IMR-90 (cell line): ENCODE results near the gene OXER1. TPM values are rescaled to one million over a fixed set of nuclear protein-coding genes. Genes with fewer than 3 reads are reported as not detected.

Source experiments
- ATAC-seq: fragments of 200-7000 bp; cut with Tn5 transposase; 2 replicates; pipeline ENCODE4 v1.9.1; 2020; ENCODE audit warnings: low read depth, mild to moderate bottlenecking, moderate library complexity
- BruUV-seq: library from RNA; stranded (reverse); fragments of 400-500 nt; replicated peaks from 2 replicates; lab custom pipeline; 2021; lab: Mats Ljungman, UMichigan
- CTCF ChIA-PET: fragments of 300-600 bp; formaldehyde crosslinking; extraction: SDS; loops from one replicate; lab custom pipeline; 2021; ENCODE audit warnings: antibody characterized with exemption; lab: Yijun Ruan, JAX
- POLR2A ChIA-PET: fragments of 300-600 bp; sonication (Branson Sonifier 250); formaldehyde crosslinking; loops from one replicate; lab custom pipeline; 2022; ENCODE audit warnings: antibody characterized with exemption; ENCODE audit not compliant: unreplicated experiment; lab: Charles Lee
- DNase-seq: peaks from one replicate; pipeline ENCODE4 v3.0.0; 2013
- H2AFZ ChIP-seq: replicated peaks from 2 replicates; pipeline ENCODE3; 2013; ENCODE audit warnings: low read length, mild to moderate bottlenecking; ENCODE audit not compliant: poor library complexity
- H2AK5ac ChIP-seq: 2 replicates; pipeline ENCODE4 v1.6.1; 2013; ENCODE audit warnings: low read depth, low read length, inconsistent platforms
- H2AK9ac ChIP-seq: replicated peaks from 2 replicates; pipeline ENCODE3; 2013; ENCODE audit warnings: mild to moderate bottlenecking, low read depth, low read length, moderate library complexity; ENCODE audit not compliant: poor library complexity
- H2BK120ac ChIP-seq: 2 replicates; pipeline ENCODE4 v1.6.1; 2013; ENCODE audit warnings: low read depth, low read length, inconsistent platforms
- H2BK15ac ChIP-seq: 3 replicates; pipeline ENCODE4 v1.6.1; 2013; ENCODE audit warnings: low read depth, low read length, inconsistent platforms
- H2BK20ac ChIP-seq: 2 replicates; pipeline ENCODE4 v1.6.1; 2013; ENCODE audit warnings: low read depth, mild to moderate bottlenecking, inconsistent platforms, low read length, moderate library complexity
- H2BK5ac ChIP-seq: 2 replicates; pipeline ENCODE4 v1.6.1; 2013; ENCODE audit warnings: mild to moderate bottlenecking, low read depth, low read length, inconsistent platforms; ENCODE audit not compliant: poor library complexity, severe bottlenecking
- H3K14ac ChIP-seq: replicated peaks from 2 replicates; pipeline ENCODE4 v1.6.1; 2013; ENCODE audit warnings: low read depth, low read length, inconsistent platforms
- H3K18ac ChIP-seq: 2 replicates; pipeline ENCODE4 v1.6.1; 2013; ENCODE audit warnings: low read depth, low read length, control low read depth
- H3K23ac ChIP-seq: 2 replicates; pipeline ENCODE4 v1.6.1; 2013; ENCODE audit warnings: low read depth, low read length, inconsistent platforms
- H3K27ac ChIP-seq: 2 replicates; pipeline ENCODE4 v1.5.1; 2013; ENCODE audit warnings: mild to moderate bottlenecking, control low read depth, low read length; ENCODE audit not compliant: insufficient read depth
- H3K27me3 ChIP-seq: 2 replicates; pipeline ENCODE4 v1.6.1; 2013; ENCODE audit warnings: low read length; ENCODE audit not compliant: control insufficient read depth, insufficient read depth
- H3K36me3 ChIP-seq: 2 replicates; pipeline ENCODE4 v1.6.1; 2013; ENCODE audit warnings: low read length, mixed read lengths; ENCODE audit not compliant: control insufficient read depth, insufficient read depth
- H3K4ac ChIP-seq: 2 replicates; pipeline ENCODE4 v1.6.1; 2013; ENCODE audit warnings: low read depth, low read length, inconsistent platforms
- H3K4me1 ChIP-seq: 2 replicates; pipeline ENCODE4 v1.6.1; 2013; ENCODE audit warnings: low read length, mixed read lengths; ENCODE audit not compliant: control insufficient read depth, insufficient read depth
- H3K4me2 ChIP-seq: 2 replicates; pipeline ENCODE4 v1.6.1; 2013; ENCODE audit warnings: low read depth, mild to moderate bottlenecking, control low read depth, low read length, moderate library complexity
- H3K4me3 ChIP-seq: 2 replicates; pipeline ENCODE4 v1.5.1; 2013; ENCODE audit warnings: low read depth, mild to moderate bottlenecking, control low read depth, low read length, moderate library complexity; ENCODE audit not compliant: insufficient read depth
- H3K56ac ChIP-seq: 2 replicates; pipeline ENCODE4 v1.6.1; 2013; ENCODE audit warnings: low read length, inconsistent platforms; ENCODE audit not compliant: insufficient read depth; ENCODE audit errors: extremely low read depth
- H3K79me1 ChIP-seq, 2 experiments: 2 replicates each; pipeline ENCODE4 v1.6.1; 2013; ENCODE audit warnings: low read length in 2 of 2, inconsistent platforms in 1 of 2, low read depth in 1 of 2
- H3K9ac ChIP-seq: 2 replicates; pipeline ENCODE4 v1.6.1; 2013; ENCODE audit warnings: low read depth, low read length, control low read depth
- H3K9me1 ChIP-seq: 2 replicates; pipeline ENCODE4 v1.6.1; 2013; ENCODE audit warnings: low read length, inconsistent platforms; ENCODE audit not compliant: insufficient read depth
- H3K9me3 ChIP-seq: 2 replicates; pipeline ENCODE4 v1.6.1; 2013; ENCODE audit warnings: low read length; ENCODE audit not compliant: control insufficient read depth, insufficient read depth
- H4K20me1 ChIP-seq: 2 replicates; pipeline ENCODE4 v1.6.1; 2013; ENCODE audit warnings: low read length, inconsistent platforms; ENCODE audit not compliant: insufficient read depth
- H4K5ac ChIP-seq: 2 replicates; pipeline ENCODE4 v1.6.1; 2013; ENCODE audit warnings: mild to moderate bottlenecking, low read depth, low read length, control low read depth
- H4K8ac ChIP-seq, 2 experiments: 2 replicates each; pipeline ENCODE4 v1.6.1; 2013; ENCODE audit warnings: low read depth in 2 of 2, low read length in 2 of 2, control low read depth in 1 of 2, inconsistent platforms in 1 of 2
- H4K91ac ChIP-seq: 2 replicates; pipeline ENCODE4 v1.6.1; 2013; ENCODE audit warnings: low read depth, low read length, inconsistent platforms; ENCODE audit not compliant: insufficient read depth
- BHLHE40 ChIP-seq: fragments of 150-350 bp; IDR thresholded peaks from 2 replicates; pipeline ENCODE4 v1.6.1; 2016; ENCODE audit warnings: mild to moderate bottlenecking, low read depth, low read length
- CEBPB ChIP-seq: IDR thresholded peaks from 2 replicates; pipeline ENCODE4 v1.6.1; 2012; ENCODE audit warnings: low read depth, low read length, improper control_type of control experiment
- CHD1 ChIP-seq: IDR thresholded peaks from 2 replicates; pipeline ENCODE4 v1.6.1; 2012; ENCODE audit warnings: low read depth, low read length, improper control_type of control experiment
- FOS ChIP-seq: fragments of 150-350 bp; IDR thresholded peaks from 2 replicates; pipeline ENCODE4 v1.6.1; 2016; ENCODE audit warnings: low read depth, low read length
- MAFK ChIP-seq: IDR thresholded peaks from 2 replicates; pipeline ENCODE4 v1.6.1; 2012; ENCODE audit warnings: low read depth, low read length, improper control_type of control experiment
- MAZ ChIP-seq: IDR thresholded peaks from 2 replicates; pipeline ENCODE4 v1.6.1; 2012; ENCODE audit warnings: low read depth, mild to moderate bottlenecking, low read length, improper control_type of control experiment, moderate library complexity, borderline replicate concordance
- MXI1 ChIP-seq: IDR thresholded peaks from 2 replicates; pipeline ENCODE4 v1.6.1; 2012; ENCODE audit warnings: low read depth, mild to moderate bottlenecking, low read length, moderate library complexity, borderline replicate concordance
- NFE2L2 ChIP-seq: fragments of 150-350 bp; IDR thresholded peaks from 2 replicates; pipeline ENCODE4 v1.6.1; 2016; ENCODE audit warnings: low read depth, mild to moderate bottlenecking, low read length
- POLR2A ChIP-seq: IDR thresholded peaks from 2 replicates; pipeline ENCODE4 v1.6.1; 2012; ENCODE audit warnings: mild to moderate bottlenecking, low read depth, low read length
- RAD21 ChIP-seq: IDR thresholded peaks from 2 replicates; pipeline ENCODE4 v1.6.1; 2012; ENCODE audit warnings: low read length, improper control_type of control experiment
- RCOR1 ChIP-seq: IDR thresholded peaks from 2 replicates; pipeline ENCODE4 v1.6.1; 2012; ENCODE audit warnings: mild to moderate bottlenecking, low read length, improper control_type of control experiment; ENCODE audit not compliant: insufficient replicate concordance
- RFX5 ChIP-seq: IDR thresholded peaks from 2 replicates; pipeline ENCODE4 v1.8.0; 2012; ENCODE audit warnings: low read depth, mild to moderate bottlenecking, low read length, moderate library complexity
- SMC3 ChIP-seq: fragments of 150-350 bp; IDR thresholded peaks from 2 replicates; pipeline ENCODE4 v1.6.1; 2016; ENCODE audit warnings: low read depth, mild to moderate bottlenecking, antibody characterized with exemption, low read length, moderate library complexity
- dilution Hi-C: fragments of 300-500 bp; cut with HindIII; formaldehyde crosslinking; loops from one replicate; pipeline ENCODE4 v1.14.3; 2018; ENCODE audit warnings: low sequenced_read_pairs; ENCODE audit not compliant: unreplicated experiment
- in situ Hi-C: fragments of 300-500 bp; cut with MboI; formaldehyde crosslinking; loops from 3 replicates; pipeline ENCODE4 v1.14.3; 2019; ENCODE audit warnings: low sequenced_read_pairs, inconsistent platforms, mixed read lengths
- intact Hi-C: fragments of 100-400 bp; cut with micrococcal nuclease; formaldehyde crosslinking; loops from 2 replicates; pipeline ENCODE4 v1.10.0; 2022
- polyA plus RNA-seq, 3 experiments: library from polyadenylated mRNA; depleted of rRNA; stranded (reverse); fragments of >200 nt; gene quantifications; 2 replicates each; pipeline ENCODE4 v1.2.3, GENCODE V29; 2012; ENCODE audit warnings: low replicate concordance in 1 of 3
- total RNA-seq: library from RNA; depleted of rRNA; stranded (reverse); fragments of >200 nt; gene quantifications from 2 replicates; pipeline ENCODE4 v1.2.3, GENCODE V29; 2012
- TF ChIP-seq, protein P1 (sequence below): fragments of 150-350 bp; IDR thresholded peaks from 2 replicates; pipeline ENCODE4 v1.6.1; 2017; ENCODE audit warnings: mild to moderate bottlenecking, antibody characterized with exemption, low read length, low read depth
- TF ChIP-seq, protein P2 (sequence below): conservative IDR thresholded peaks from 2 replicates; pipeline ENCODE4 v1.5.1; 2012; ENCODE audit warnings: mild to moderate bottlenecking, low read depth, low read length, improper control_type of control experiment
- TF ChIP-seq, protein P3 (sequence below): fragments of 150-350 bp; IDR thresholded peaks from 2 replicates; pipeline ENCODE4 v1.6.1; 2016; ENCODE audit warnings: low read depth, mild to moderate bottlenecking, low read length, moderate library complexity, borderline replicate concordance

The OXER1 gene
- total and polyA plus RNA-seq, 2 of the 4 experiments (the other 2 are of a cell fraction) = not detected

DNA sequence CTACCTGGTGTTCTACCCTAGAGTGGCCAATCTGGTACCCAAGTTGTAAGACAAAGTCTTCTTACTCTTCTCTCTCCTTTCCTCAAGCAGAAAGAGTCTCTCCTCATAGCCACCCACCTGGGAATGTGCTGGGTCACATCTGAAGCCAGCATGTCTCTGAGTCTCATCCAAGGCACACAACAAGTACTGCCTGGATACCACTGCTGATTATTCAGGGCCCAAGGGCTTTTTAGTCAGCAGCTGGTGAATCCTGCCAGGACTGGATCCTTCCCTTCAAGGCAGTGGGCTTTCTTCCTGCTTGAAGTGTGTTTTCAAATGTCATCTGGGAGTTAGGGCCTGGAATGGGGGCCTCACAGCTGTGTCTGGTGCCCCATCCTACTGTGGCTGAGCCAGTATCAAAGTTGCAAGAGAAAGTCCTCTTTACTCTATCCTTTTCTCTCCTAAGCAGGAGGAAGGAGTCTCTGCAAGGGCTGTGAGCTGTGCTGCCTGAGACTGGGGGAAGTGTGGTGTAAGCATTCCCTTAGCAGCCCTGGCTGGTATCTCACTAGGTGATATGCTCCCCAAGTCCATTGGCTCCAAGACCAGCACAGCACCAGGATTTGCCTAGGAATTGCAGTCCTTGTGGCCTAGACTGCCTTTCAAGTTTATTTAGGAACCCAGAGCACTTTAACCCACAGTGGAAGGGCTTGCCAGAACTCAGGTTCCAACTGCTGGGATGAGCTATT lies 27.2 kb downstream of the OXER1 start:
- DNase-seq = no peak
- H4K5ac ChIP-seq = no peak overlapping the region
- no peak overlapping the region for H3K4me2 ChIP-seq
- no peaks in the 10 kb centered on the region for H3K9me1 ChIP-seq
- no TSS peak for BruUV-seq
- H2BK15ac ChIP-seq = no peak overlapping the region
- H3K14ac ChIP-seq = no peak overlapping the region
- H3K27me3 ChIP-seq = no peaks in the 10 kb centered on the region
- intact Hi-C loops = no loop called here
- dilution Hi-C loops = no loop called here
- ATAC-seq = no peak
- no peak overlapping the region for H3K56ac ChIP-seq
- no peak overlapping the region for H3K4ac ChIP-seq
- H3K27ac ChIP-seq = no peak overlapping the region
- H4K8ac ChIP-seq = no peak overlapping the region
- no peaks in the 10 kb centered on the region for H3K4me1 ChIP-seq
- no peak overlapping the region for H2BK5ac ChIP-seq
- H3K4me3 ChIP-seq = no peak overlapping the region
- no peak overlapping the region for H2BK20ac ChIP-seq
- H3K9ac ChIP-seq = no peak overlapping the region
- TF ChIP-seq BHLHE40 (no peak), FOS (no peak), MAZ (no peak), NFE2L2 (no peak), MAFK (no peak), POLR2A (no peak), CEBPB (no peak), RCOR1 (no peak), MXI1 (no peak), CHD1 (no peak), RAD21 (no peak), RFX5 (no peak), SMC3 (no peak)
- TF ChIP-seq, protein P1, sequence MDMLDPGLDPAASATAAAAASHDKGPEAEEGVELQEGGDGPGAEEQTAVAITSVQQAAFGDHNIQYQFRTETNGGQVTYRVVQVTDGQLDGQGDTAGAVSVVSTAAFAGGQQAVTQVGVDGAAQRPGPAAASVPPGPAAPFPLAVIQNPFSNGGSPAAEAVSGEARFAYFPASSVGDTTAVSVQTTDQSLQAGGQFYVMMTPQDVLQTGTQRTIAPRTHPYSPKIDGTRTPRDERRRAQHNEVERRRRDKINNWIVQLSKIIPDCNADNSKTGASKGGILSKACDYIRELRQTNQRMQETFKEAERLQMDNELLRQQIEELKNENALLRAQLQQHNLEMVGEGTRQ = no peak
- TF ChIP-seq, protein P2, sequence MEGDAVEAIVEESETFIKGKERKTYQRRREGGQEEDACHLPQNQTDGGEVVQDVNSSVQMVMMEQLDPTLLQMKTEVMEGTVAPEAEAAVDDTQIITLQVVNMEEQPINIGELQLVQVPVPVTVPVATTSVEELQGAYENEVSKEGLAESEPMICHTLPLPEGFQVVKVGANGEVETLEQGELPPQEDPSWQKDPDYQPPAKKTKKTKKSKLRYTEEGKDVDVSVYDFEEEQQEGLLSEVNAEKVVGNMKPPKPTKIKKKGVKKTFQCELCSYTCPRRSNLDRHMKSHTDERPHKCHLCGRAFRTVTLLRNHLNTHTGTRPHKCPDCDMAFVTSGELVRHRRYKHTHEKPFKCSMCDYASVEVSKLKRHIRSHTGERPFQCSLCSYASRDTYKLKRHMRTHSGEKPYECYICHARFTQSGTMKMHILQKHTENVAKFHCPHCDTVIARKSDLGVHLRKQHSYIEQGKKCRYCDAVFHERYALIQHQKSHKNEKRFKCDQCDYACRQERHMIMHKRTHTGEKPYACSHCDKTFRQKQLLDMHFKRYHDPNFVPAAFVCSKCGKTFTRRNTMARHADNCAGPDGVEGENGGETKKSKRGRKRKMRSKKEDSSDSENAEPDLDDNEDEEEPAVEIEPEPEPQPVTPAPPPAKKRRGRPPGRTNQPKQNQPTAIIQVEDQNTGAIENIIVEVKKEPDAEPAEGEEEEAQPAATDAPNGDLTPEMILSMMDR = no peak
- TF ChIP-seq, protein P3, sequence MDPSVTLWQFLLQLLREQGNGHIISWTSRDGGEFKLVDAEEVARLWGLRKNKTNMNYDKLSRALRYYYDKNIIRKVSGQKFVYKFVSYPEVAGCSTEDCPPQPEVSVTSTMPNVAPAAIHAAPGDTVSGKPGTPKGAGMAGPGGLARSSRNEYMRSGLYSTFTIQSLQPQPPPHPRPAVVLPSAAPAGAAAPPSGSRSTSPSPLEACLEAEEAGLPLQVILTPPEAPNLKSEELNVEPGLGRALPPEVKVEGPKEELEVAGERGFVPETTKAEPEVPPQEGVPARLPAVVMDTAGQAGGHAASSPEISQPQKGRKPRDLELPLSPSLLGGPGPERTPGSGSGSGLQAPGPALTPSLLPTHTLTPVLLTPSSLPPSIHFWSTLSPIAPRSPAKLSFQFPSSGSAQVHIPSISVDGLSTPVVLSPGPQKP = no peak
- H2AFZ ChIP-seq = no peak overlapping the region
- H3K79me1 ChIP-seq = no peaks in the 10 kb centered on the region
- ChIA-PET POLR2A (no interaction called here), CTCF (no interaction called here)
- H2AK9ac ChIP-seq = no peak overlapping the region
- H2BK120ac ChIP-seq = no peak overlapping the region
- H4K20me1 ChIP-seq = no peaks in the 10 kb centered on the region
- H3K36me3 ChIP-seq = peaks cover 3% of the 10 kb centered on the region; the same call in 1 of the 2 replicates
- in situ Hi-C loops = no loop called here
- H4K91ac ChIP-seq = no peak overlapping the region
- H3K18ac ChIP-seq = no peak overlapping the region
- no peak overlapping the region for H2AK5ac ChIP-seq
- H3K9me3 ChIP-seq = no peaks in the 10 kb centered on the region
- no peak overlapping the region for H3K23ac ChIP-seq
